Stimulated activated CD4-positive, alpha-beta T cell treated with anti-CD3 and anti-CD28 coated beads, Interleukin-15, amount 100 ng/mL, for 24 hours (primary cell): ENCODE data around the gene ASPG.

Experiments used
- DNase-seq: peaks from one replicate; pipeline ENCODE4 v3.0.0-alpha.2; 2020

Gene ASPG

DNA sequence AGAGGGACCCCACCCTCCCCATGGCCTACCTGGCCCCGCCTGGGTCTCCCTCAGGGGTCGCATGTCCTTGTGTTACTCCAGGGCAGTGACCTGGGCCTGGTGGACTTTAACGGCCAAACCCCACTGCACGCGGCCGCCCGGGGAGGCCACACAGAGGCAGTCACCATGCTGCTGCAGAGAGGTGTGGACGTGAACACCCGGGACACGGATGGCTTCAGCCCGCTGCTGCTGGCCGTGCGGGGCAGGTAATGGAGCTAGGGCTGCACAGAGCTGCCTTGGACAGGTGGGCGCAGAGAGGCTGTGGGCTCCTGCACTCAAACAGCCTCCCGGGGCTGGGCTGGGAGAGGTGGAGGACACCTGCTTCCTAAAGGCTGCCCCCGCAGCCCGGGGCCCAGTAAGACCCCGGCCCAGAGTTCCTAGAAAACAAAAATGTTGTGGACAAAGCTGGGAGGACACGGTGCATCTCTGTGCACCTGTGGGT lies 21.6 kb downstream of the ASPG start:
- DNase-seq, result no peak

DNA sequence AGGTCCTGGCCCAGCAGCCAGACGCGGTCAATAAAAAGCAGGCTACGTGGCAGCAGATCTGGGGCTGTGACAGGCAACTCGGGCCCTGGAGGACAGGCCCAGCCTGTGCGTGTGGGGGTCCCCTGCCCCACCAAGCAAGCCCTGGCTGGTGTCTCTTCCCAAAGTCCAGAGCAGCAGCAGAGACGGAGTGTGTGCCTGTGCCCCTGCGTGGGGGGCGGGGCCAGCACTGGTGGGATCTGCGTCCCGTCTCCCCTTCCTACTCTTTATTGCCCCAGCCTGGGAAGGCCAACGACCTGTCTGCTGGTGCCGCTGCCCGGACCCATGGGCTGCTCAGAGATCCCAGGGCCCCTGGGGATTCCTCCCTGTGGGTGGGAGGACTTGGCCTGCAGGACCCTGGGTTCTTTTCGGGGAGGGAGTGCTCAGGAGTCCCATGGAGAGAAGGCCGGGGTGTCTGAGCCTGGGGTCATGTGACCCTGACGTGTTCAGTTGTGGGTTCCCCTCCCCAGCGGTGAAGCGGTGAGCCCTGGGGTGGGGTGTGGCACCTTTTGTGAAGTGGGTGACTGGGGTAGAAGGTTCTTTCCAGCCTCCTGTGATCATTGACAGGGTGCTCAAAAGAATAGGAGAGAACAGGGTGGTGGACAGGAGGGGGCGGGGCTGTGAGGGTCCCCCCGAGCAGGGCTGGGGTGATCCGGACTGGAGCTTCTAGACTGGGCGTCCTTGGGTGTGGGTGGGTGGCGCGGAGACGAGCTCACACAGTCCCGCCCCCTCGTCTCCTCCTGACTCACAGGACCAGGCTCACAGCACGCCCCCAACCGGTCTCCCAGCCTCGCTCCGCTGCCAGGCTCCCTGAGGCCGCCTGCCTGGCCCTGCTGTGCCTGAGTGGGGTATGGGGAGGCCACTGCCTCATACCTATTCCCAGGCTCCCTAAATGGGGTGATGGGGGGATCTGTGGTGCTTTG lies 22.4 kb downstream of the ASPG start:
- no peak for DNase-seq

DNA sequence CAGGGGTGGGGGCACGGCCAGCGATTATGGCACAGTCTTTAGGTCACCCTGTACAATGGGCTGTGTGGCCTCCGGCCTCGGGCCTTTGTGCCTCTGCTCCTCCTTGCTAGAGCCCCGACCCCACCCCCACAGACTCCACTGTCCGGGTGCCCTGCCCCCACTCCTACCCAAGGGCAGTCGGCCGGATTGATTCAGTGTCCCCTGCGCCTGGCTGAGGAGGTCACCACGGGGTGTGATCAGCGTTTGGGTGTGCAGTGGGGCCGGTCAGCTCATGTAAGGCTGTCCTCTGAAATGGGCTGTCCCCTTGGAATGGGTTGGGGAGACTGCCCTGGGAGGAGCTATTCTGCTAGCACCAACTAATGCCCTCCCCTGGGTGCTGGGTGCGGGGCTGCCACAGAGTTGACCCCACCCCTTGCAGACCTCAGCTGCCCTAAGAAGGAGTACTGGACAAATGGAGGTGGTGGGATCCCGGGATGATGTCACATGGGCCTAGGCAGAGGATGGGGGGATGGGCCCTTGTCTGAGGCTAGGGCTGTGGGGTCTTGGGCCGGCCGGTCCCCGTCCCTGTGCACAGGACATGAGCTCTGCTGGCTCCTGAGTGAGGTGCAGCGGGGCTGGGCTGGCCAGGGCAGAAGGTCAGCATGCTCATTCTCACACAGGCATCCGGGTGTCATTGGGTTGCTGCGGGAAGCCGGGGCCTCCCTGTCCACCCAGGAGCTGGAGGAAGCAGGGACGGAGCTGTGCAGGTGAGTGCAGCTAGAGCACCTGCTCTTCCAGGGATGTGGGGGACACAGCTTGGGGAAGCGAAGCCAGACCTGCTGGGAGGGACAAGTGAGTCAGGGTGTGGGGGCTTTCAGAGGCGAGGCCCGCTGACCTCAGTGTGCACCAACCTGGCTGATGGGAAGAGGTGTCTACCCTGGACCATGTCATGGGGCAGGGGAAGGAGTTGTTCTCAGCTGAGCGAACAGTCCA lies 23.4 kb downstream of the ASPG start:
- DNase-seq, result no peak

DNA sequence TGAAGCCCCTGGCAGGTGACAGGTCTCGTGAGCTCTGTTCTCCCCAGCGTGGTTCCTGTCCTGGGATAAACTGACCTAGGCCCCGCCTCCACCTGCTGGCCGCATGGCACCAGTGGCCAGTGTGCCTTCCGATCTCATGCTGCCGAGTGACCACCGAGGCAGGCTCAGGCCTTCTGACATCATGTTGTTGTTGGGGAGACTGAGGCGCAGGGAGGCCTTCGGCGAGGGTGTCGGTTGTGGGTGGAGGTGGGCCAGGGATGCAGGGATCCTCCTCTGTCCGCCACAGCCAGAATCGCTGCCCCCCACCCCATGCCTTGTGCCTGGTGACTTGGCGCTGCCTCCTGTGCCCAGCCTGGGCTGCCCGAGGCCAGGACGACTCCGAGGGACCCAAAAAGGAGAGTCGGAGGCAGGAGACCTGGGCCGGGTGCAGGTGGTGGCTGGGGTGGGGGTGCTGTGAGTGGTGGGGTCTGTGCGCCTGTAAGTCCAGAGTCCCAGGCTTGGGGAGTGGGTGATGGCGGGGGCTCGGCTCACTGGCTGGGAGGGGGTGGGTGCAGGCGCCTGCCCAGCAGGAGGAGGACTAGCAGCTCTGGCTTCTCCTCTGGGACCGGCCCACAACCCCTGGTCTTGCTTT lies 24.3 kb downstream of the ASPG start:
- DNase-seq, result no peak

DNA sequence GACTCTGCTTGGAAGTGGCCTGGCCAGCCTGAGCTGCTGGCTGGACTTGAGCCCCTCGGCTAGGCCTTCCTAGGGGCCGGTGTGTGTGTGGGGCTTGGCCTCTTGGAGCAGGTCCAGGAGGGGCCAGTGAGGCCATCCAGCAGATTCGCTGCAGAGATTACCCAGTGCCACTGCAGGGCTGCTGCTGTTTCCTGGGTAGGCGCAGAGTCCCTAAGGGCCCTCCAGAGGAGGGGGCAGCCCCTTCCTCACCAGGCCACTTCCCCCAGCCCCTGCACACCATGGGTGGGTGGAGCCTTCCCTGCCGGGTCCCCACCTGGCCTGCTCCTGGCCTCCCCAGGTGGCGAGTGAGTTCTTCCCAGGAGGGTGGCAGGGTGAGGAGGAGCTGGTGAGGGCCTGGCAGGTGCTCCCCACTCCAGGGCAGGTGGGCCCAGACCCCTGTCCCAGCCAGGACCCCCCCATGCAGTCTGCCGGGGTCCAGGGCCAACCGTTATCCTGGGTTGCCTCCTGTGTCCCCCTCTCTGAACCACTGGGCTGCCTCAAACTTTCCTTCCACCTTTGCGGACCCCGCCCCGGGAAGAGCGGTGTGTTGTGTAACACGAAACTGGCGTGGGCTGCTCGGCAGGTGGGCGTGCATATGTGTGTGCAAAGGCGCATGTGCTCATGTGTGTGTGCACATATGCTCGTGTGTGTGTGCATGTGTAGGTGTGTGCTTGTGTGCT lies 25.1 kb downstream of the ASPG start:
- no peak for DNase-seq

DNA sequence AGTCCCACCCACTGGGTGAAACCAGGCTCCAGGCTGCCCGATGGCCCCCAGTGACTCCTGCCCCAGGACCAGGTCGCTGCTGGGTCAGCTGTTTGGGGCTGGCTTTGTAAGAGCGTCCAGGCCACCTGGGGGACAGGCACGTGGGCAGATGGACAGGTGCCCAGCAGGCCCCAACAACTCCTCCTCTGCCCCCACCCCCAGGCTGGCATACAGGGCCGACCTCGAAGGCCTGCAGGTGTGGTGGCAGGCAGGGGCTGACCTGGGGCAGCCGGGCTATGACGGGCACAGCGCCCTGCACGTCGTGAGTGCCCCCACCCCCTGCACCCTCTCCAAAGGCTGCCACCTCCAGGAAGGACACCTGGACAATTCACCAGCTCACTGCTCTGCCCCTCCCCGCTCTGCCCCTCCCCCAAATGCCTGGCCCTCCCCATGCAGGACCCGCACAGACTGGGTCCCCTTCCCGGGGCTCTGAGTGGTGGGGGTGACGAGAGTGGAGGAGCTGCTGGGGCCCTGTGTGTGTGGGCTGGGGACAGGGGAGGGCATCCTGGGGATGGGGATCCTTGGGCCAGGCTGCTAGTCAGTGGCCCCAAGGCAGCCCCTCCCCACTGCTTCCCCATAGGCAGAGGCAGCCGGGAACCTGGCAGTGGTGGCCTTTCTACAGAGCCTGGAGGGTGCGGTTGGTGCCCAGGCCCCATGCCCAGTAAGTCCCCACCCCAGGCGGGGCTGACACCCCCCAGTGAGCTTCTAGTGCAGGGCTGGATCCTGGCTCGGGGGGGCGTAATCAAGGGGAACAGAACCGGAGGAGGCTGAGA lies 26.0 kb downstream of the ASPG start:
- DNase-seq, result peak; percentile 0

DNA sequence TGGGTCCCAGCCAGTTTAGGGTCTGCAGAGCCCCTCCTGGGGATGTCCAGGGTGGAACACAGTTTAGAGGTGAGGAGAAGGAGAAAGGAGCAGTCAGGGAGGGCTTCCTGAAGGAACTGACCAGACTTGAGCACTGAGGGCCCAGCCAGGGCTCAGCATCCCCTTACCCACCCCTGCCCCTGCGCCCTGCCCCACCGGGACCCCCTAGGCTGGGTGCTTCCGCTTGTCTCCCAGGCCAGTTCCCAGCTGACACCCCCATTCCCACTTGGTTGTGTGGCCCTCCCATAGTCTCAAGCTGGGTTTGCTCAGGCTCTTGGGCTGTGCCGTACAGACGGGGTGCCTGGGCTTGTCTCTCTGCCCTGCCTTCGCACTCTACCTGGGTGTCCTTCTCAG lies 26.6 kb downstream of the ASPG start:
- peak; percentile 0 for DNase-seq

DNA sequence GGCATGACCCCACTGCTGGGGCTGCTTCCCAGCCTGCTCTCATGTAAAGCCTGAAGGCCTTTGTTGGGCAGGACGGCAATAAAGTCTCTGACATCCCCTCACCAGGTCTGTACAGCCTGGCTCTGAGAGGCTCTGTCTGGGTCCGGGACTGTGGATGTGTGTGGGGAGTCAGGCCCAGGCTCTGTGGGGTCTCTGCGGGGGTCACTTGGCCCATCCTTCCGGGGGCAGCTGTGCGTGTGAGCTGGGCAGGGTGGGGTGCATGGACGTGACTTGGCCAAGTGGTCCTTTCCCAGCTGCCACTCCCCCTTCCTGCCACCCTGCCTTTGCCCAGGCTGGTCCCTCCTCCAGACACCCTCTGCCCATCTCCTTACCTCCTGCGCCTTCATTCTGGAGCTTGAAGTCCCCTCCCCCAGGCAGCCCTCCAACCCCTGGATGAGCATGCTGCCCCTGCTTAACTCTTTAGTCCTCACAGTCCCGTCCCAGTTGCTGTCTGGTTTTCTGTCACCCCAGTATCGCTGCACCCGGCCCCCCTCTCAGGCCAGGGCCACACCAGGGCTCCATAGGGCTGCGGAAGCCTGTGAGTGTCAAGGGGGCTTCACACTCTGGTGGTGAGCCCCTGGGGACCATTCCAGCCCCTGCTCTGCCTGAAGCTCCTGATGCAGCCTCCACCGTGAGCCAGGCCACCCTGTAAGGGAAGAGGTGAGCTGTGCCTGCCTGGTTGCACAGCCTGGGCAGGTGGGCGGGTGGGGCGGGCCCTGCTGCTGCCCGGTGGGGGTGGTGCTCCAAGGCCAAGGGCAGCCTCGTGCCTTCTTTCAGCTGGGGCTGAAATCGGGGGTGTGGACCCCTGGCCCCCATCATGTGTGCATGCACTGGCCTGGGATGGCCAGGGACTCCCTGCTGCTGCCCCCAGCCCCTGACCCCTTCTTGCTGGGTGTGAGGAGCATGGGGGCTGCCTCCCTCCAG lies 27.4 kb downstream of the ASPG start:
- peak; percentile 1 for DNase-seq

DNA sequence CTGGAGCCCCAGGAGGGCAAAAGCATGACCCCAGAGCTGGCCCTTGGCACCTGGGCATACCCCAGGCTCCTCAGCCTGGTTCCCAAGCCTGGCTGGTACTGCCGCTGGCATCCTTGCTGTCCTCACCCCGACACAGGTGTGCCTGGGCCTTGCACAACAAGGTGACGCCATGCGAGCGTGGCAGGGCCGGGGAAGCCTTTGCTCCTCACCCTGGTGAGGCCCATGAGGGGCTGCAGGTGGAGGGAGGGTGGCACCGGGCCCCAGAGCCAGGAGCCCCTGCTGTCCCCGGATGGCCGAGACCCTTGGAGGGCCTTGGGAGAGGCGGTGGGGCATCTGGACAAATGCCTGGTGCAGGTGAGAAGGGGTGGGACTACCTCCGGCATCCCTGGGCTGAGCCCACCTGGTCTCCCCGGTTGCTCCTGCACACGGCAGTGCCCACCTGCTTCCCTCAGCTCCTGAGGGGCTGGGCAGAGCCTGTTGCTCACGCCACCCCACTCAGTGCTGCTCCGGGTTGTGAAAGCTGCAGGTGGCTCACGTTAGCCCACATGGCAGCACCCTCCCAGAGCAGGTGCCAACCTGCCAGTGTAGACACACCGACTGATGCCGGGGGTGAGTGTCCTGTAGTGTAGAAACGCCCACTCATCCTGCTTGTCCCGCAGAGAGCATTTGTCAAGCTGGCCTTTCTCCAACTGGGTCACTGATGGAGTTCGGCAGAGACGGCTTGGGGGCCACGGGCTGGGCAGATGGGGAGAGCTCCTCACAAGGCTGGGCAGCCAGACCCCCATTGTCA lies 28.3 kb downstream of the ASPG start:
- DNase-seq, result peak; percentile 1

DNA sequence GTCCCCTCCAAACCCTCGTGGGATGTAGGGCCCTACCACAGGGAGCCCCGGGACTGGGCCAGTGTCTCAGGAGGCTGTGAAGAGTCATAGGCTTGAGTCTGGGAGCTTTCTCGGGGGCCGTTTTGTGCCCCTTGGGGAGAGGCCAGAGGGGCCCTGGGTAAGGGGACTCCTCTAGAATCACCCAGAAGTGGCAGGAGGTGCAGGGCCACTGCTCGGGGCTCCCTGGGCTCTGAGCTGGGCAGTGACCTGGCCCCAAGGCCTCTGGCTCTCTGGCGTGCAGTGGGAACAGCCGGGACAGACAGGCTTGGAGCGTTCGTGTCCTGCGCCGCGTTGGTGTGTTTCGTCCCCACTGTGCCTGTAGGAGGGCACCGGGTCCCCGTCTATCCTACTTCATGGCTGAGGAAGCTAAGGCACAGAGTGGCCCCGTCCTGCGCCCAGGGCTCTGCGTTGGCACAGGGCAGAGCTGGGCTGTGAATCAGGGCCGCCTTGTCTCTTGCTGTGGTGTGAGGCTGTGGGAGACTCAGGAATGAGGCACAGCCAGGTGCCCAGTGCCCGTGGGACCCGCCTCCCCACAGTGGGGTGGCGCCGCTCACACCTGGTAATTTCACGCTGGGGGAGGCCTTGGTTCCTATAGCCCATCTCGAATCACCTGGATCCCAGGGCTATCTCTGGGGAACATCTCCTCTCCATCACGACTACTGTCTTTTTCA lies 29.1 kb downstream of the ASPG start:
- peak; percentile 0 for DNase-seq

DNA sequence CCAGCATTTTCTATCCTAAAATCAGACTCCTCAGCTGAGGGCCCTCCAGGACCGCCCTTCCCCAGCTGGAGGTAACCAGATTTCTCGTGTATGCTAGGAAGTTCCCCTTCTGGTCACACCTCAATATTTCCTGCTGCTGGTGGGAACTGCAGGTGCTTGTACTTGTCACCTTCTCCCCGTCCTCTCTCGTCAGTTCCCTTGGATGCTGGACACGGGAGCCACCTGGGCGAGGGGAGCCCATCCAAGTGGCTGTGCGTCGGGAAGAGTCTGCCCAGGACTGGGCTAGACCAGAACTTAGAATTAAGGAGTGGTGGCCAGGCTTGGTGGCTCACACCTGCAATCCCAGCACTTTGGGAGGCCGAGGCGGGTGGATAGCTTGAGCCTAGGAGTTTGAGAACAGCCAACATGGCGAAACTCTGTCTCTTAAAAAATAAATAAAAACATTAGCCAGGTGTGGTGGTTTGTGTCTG lies 29.7 kb downstream of the ASPG start:
- peak; percentile 0 for DNase-seq

DNA sequence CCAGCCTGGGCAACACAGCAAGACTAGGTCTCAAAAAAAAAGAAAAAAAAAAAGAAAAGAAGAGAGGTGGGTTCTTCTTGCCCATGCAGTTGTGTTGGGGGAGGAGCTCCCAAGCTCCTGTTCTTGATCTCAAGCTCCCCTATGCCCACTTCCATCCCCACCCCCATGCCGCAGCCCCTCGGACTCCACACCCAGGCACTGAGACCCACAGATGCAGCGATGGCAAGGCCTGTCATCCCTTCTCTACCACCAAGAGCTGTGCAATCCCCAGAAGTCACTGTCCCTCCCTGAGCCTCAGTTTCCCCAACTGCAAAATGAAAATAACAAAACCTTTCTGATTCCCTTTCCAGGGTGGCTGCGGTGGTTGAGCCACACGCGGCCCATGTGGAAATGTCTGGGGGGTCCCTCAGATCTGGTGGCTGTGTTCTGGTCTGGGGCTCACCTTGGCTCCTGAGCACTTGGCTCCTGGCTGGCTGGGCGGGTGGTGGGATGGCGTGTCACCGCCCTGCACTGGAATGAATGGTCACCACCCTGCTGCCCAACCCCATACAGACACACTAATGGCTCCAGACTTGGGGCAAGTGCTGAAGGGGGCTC lies 30.3 kb downstream of the ASPG start:
- peak; percentile 1 for DNase-seq

DNA sequence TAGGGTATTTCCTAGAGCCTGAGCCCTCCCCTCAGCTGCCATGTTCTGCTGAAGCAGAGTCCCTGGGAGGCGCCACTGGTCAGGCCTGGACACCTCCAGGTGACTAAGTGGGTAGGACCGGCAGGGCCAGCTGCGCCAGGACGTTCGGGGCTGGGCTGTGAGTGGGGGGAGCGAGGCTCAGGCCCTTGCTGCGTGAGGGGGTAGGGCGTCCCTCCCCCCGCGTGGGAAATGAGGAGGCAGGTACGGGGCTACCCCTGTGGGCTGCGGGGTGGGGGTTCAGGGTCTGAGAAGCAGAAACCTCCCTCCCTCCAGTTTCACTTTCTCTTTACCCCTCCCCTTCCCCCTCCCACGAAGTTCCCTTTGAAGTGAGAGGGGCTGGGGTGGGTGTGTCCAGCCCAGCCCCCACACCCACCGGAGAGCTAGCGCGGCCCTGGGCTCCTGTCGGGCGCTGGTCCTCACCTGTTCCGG lies 30.8 kb downstream of the ASPG start:
- peak; percentile 5 for DNase-seq

DNA sequence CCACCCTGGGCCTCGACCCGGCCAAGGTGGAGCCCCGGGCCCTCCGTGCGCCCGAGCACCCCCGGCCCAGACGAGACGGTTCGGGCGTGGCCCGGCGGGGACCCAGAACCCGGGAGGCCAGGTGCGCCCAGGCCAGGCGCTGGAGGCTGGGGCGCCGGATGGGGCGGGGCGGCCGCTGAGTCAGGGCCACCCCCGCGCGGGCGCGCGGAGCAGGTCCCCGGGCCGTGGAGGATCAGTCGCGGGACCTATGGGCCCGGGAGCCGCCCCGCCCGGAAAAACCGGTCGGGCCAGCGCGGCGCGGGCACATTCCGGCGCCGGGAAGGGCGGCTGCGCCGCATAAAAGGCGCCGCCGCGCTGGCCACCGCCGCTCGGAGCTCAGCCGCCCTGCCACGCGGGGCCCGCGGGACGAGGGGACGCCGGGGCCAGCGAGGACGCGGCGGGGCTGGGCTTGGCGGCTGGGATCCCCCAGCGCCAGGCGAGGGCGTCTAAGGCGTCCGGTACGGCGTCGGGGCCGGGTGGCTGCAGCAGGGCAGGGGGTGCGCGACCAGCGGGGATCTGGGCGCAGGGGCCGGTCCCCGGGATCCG lies 31.3 kb downstream of the ASPG start:
- peak; percentile 38 for DNase-seq

DNA sequence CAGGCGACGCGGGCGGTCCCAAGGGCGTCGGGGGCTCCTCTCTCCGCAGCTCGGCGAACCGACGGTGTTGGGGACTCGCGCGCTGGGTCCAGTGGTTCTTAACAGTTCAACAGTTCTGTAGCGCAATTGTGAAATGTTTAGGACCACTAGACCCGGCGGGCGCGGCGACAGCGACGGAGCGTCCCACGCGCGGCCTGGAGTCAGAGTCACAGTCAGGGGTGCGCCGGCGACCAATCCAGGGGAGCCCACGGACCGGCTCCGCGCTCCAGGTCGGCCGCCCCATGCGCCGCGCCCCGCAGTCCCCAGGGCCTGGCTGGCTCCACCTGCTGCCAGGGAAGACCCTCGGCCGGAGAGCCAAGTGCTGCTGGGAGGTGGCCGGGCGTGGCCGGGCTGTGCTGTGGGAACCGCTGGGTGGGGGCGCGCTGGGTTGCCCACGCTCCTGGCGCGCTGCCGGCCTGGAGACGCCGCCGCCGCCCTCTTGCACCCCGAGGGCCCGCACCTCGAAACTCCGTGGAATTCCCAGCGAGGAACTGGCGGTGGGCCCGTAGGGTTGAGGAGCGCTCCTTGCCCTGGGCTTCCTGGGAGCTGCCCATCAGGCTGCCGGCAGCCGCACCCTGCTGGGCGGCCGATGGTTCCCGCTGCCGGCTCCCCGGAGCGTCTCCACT lies 32.0 kb downstream of the ASPG start:
- DNase-seq, result peak; percentile 1

DNA sequence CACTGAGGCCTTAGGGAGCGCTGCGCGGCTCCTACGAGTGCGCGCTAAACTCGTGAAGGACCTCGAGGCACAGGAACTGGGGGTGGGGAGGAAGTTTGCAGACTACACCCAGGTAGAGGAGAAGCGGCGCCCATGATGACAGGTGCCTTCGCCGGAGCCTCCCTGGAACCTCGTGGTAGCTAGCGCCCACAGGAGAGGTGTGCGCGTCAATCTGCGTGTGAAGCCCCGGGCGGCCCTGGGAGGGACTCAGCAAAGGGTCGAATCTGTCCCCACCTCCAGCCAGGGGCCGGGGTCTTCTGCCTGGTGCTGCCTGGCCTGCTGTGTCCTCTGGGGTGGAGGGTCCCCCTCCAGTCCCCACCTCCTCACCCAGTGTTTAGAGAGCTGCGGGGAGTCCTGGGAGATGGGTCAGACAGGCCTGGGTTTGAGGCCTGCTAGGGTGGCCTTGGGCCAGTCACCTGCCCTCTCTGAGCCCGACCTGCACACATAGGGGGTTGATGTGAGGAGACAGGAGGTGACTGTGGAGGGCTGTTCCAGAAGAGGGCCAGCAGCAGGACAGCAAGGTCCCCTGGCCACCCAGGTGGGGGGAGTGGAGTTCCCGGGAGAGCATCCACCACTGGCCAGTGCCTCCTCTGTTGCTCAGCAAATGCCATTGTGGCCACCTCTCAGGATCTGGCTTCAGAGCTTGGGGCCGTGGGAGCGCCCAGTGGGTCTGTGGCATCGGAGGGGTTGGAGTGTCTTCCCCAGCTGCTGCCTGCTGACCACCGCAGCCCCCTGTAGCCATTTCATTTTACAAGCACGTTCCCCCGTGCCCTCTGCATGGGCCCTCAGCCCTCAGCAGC lies 32.7 kb downstream of the ASPG start:
- DNase-seq, result peak; percentile 1
